Fibroblast of skin of left quadriceps (primary cell): ENCODE measurements around the gene HBA2.
A peak's percentile ranks its signal among the peaks of the same experiment; 100 is the strongest.
"Not testable (repeated sequence)": the region's sequence is repeated elsewhere in the genome, so short reads cannot be mapped to it uniquely, and the experiment has no call there.

ENCODE experiments used
- DNase-seq, 2 experiments: peaks; one replicate each; pipeline ENCODE4 v3.0.0-alpha.2; 2013; ENCODE audit warnings: low read depth in 2 of 2

HBA2 gene

DNA sequence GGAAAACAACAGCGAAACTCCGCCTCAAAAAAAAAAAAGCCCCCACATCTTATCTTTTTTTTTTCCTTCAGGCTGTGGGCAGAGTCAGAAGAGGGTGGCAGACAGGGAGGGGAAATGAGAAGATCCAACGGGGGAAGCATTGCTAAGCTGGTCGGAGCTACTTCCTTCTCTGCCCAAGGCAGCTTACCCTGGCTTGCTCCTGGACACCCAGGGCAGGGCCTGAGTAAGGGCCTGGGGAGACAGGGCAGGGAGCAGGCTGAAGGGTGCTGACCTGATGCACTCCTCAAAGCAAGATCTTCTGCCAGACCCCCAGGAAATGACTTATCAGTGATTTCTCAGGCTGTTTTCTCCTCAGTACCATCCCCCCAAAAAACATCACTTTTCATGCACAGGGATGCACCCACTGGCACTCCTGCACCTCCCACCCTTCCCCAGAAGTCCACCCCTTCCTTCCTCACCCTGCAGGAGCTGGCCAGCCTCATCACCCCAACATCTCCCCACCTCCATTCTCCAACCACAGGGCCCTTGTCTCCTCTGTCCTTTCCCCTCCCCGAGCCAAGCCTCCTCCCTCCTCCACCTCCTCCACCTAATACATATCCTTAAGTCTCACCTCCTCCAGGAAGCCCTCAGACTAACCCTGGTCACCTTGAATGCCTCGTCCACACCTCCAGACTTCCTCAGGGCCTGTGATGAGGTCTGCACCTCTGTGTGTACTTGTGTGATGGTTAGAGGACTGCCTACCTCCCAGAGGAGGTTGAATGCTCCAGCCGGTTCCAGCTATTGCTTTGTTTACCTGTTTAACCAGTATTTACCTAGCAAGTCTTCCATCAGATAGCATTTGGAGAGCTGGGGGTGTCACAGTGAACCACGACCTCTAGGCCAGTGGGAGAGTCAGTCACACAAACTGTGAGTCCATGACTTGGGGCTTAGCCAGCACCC is 2.6 kb downstream of the HBA2 start:
- no peak for DNase-seq

DNA sequence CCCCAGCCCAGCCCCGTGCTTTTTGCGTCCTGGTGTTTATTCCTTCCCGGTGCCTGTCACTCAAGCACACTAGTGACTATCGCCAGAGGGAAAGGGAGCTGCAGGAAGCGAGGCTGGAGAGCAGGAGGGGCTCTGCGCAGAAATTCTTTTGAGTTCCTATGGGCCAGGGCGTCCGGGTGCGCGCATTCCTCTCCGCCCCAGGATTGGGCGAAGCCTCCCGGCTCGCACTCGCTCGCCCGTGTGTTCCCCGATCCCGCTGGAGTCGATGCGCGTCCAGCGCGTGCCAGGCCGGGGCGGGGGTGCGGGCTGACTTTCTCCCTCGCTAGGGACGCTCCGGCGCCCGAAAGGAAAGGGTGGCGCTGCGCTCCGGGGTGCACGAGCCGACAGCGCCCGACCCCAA is 3.3 kb downstream of the HBA2 start:
- not testable (repeated sequence) for DNase-seq

DNA sequence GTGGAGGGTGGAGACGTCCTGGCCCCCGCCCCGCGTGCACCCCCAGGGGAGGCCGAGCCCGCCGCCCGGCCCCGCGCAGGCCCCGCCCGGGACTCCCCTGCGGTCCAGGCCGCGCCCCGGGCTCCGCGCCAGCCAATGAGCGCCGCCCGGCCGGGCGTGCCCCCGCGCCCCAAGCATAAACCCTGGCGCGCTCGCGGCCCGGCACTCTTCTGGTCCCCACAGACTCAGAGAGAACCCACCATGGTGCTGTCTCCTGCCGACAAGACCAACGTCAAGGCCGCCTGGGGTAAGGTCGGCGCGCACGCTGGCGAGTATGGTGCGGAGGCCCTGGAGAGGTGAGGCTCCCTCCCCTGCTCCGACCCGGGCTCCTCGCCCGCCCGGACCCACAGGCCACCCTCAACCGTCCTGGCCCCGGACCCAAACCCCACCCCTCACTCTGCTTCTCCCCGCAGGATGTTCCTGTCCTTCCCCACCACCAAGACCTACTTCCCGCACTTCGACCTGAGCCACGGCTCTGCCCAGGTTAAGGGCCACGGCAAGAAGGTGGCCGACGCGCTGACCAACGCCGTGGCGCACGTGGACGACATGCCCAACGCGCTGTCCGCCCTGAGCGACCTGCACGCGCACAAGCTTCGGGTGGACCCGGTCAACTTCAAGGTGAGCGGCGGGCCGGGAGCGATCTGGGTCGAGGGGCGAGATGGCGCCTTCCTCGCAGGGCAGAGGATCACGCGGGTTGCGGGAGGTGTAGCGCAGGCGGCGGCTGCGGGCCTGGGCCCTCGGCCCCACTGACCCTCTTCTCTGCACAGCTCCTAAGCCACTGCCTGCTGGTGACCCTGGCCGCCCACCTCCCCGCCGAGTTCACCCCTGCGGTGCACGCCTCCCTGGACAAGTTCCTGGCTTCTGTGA is 4.1 kb downstream of the HBA2 start, which contains the start of gene HBA1:
Gene HBA1, plus strand, starts transcription at position 204 of the 906 bp plus-strand sequence. Its CDS starts 37 bp downstream, at position 241.
- DNase-seq = not testable (repeated sequence)

DNA sequence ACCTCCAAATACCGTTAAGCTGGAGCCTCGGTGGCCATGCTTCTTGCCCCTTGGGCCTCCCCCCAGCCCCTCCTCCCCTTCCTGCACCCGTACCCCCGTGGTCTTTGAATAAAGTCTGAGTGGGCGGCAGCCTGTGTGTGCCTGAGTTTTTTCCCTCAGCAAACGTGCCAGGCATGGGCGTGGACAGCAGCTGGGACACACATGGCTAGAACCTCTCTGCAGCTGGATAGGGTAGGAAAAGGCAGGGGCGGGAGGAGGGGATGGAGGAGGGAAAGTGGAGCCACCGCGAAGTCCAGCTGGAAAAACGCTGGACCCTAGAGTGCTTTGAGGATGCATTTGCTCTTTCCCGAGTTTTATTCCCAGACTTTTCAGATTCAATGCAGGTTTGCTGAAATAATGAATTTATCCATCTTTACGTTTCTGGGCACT is 4.7 kb downstream of the HBA2 start:
- DNase-seq = no peak

DNA sequence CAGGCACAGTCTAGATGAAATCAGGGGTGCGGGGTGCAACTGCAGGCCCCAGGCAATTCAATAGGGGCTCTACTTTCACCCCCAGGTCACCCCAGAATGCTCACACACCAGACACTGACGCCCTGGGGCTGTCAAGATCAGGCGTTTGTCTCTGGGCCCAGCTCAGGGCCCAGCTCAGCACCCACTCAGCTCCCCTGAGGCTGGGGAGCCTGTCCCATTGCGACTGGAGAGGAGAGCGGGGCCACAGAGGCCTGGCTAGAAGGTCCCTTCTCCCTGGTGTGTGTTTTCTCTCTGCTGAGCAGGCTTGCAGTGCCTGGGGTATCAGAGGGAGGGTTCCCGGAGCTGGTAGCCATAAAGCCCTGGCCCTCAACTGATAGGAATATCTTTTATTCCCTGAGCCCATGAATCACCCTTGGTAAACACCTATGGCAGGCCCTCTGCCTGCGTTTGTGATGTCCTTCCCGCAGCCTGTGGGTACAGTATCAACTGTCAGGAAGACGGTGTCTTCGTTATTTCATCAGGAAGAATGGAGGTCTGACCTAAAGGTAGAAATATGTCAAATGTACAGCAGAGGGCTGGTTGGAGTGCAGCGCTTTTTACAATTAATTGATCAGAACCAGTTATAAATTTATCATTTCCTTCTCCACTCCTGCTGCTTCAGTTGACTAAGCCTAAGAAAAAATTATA is 5.4 kb downstream of the HBA2 start:
- DNase-seq = no peak

GRCh38 chr16:178668-179015 is 6.0 kb downstream of the HBA2 start:
- DNase-seq = no peak

GRCh38 chr16:179211-180092 is 6.8 kb downstream of the HBA2 start:
- DNase-seq = no peak

DNA sequence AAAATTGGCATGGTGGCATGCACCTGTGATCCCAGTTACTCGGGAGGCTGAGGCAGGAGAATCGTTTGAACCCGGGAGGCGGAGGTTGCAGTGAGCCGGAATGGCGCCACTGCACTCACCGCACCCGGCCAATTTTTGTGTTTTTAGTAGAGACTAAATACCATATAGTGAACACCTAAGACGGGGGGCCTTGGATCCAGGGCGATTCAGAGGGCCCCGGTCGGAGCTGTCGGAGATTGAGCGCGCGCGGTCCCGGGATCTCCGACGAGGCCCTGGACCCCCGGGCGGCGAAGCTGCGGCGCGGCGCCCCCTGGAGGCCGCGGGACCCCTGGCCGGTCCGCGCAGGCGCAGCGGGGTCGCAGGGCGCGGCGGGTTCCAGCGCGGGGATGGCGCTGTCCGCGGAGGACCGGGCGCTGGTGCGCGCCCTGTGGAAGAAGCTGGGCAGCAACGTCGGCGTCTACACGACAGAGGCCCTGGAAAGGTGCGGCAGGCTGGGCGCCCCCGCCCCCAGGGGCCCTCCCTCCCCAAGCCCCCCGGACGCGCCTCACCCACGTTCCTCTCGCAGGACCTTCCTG is 7.5 kb downstream of the HBA2 start, which contains the start of gene HBQ1:
Gene HBQ1, plus strand, starts transcription at position 359 of the 575 bp plus-strand sequence. Its CDS starts 28 bp downstream, at position 387.
- DNase-seq = no peak

- peak; percentile 19 to 24 for DNase-seq
Observed at GRCh38 chr16:180681-181564, 8.2 kb downstream of the HBA2 start.

DNA sequence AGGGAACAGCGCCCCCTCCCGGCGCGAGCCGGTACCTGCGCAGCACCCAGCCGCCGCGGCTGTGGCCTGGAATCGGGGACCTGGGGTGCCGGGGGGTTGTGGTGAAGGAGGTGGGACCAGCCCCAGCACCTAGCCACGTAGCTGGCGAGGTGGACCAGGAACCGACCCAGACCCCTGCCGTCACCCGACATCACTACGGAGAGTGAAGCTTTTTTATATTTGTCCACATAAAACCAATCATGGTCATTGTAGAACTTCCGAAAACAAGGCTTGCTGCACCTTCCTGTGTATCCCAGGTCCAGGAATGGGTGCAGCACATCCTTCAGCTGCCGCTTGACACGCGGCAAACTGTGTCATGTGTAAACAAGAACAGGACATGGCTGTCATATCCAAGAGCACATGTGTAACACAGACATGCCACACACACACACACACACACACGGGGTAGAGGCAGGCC is 8.9 kb downstream of the HBA2 start:
- DNase-seq = no peak

GRCh38 chr16:183005-183404 is 10.3 kb downstream of the HBA2 start:
- DNase-seq = no peak

DNA sequence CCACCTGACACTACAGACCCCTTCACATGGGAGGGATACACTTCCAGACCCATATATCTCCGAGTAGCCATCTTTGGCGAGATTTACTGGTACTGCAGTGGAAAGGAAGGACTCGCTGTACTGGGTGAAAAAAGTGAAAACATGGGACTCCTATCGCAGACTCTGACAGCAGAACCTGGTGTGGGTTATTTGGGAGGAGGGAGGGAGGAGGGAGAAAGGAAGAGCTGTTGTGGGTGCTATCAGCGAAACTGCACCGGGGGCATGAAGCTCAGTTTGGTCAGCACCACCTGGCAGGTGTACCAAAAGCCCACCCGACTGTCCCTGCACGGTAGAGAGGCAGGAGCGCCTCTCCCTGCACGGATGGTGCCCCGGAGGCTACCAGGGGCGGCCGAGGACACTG is 12.5 kb downstream of the HBA2 start:
- no peak for DNase-seq

DNA sequence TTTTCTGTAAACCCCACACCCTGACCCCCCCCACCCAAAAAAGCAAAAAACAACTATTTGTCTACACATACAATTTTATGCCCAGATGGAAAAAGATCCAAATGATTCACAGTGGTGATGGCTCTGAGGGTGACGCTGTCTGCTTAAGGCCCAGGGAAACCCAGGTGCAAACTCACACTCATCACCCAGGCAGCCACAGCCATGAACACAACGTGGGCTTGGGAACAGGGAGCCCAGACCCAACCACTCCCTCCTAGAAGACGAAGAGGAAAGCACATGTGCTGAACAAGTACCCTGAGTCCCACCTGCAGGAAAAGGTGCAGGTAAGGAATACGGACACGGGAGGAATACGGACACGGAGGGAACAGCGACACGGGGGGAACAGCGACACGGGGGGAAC is 13.0 kb downstream of the HBA2 start:
- DNase-seq = no peak

- DNase-seq = no peak
Observed at GRCh38 chr16:187330-187729, 14.7 kb downstream of the HBA2 start.

GRCh38 chr16:188674-189073 is 16.0 kb downstream of the HBA2 start:
- no peak for DNase-seq

GRCh38 chr16:189604-190186 is 17.0 kb downstream of the HBA2 start:
- no peak for DNase-seq

DNA sequence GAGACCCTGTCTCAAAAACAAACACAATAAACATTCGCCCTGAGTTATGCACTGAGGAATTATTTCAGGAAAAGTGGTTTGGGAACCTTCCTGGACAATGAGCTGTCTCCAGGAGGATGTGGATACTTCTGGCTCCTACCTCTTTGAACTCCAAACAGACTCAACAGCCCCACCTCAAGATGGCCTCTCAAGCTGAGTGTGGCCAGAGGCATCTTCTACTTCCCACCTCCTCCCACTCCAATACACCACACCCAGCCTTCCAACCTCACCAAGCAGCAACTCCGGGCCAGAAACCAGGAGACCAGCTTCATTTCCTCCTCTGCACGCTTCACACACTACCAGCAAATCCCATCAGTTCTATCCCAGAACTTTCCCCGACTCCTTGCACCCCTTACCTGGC is 19.2 kb downstream of the HBA2 start:
- no peak for DNase-seq

DNA sequence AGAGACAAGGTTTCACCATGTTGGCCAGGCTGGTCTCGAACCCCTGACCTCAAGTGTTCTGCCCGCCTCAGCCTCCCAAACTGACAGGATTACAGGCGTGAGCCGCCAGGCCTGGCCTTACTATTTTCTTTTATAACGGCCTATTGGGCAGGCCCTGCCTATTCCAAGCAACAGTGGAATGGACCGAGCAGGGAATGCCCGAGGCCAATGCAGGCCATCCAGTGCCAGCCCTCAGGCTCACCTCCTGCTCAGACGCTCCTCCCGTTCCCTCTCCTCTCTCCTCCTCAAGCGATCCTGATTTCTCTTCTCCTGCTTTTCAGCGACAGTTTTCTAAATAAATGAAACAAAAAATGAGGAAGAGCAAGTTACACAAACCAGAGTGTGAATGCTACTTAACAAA is 20.0 kb downstream of the HBA2 start:
- no peak for DNase-seq

GRCh38 chr16:193441-193840 is 20.8 kb downstream of the HBA2 start:
- no peak for DNase-seq
